ENCODE data around the gene RUVBL2.
A peak's percentile ranks its signal among the peaks of the same experiment; 100 is the strongest.

The RUVBL2 gene

GRCh38 chr19:49014123-49014869 is 20.6 kb downstream of the RUVBL2 start:
- Histone ChIP-seq H3K4me3 (ENCODE audit: low read depth, low read length) (no peak overlapping the region), H3K27ac (ENCODE audit: extremely low read depth, low read depth, low read length) (0 out of 2 replicates have a peak overlapping the region, but pooled peaks have one; percentile 16), H3K9me3 (ENCODE audit: control insufficient read depth, insufficient read depth, low read depth, low read length) (no peaks in the 10 kb centered on the region), H3K4me1 (ENCODE audit: control insufficient read depth, insufficient read depth, low read length) (peaks cover 5% of the 10 kb centered on the region), H3K36me3 (ENCODE audit: control insufficient read depth in 2 of 2, insufficient read depth in 1 of 2, low read length in 2 of 2) (peaks cover 19 to 67% of the 10 kb centered on the region in 2 experiments; a peak in 2 of 3 replicates)
- ChIA-PET CTCF (interaction anchor here (0.7 to 9.4 kb wide), 7 partner anchors 15 to 83 kb away, joined by 3 to 133 read pairs (median 4); partner anchors contain the start of gene CGB7), POLR2A (interaction anchor here (1.0 to 2.7 kb wide), 5 partner anchors 14 to 56 kb away, joined by 3 to 19 read pairs (median 4); partner anchors contain the start of genes GYS1 and RUVBL2)
- TF ChIP-seq ZNF48 (tag by site-specific recombination; IDR thresholded peaks at IDR 0.05) = no peak
- no peak for TF ChIP-seq ZBTB6 (tag by site-specific recombination; IDR thresholded peaks at IDR 0.05)
- no peak for TF ChIP-seq HOXC10 (CRISPR knock-in tag; IDR thresholded peaks at IDR 0.05)
- no peak for TF ChIP-seq ZNF18 (tag by site-specific recombination; IDR thresholded peaks at IDR 0.05)
- no peak for TF ChIP-seq ZNF660 (tag by site-specific recombination; IDR thresholded peaks at IDR 0.05)
- TF ChIP-seq ZBTB8A (tag by site-specific recombination; IDR thresholded peaks at IDR 0.05) = no peak
- peak; percentile 61 for TF ChIP-seq SP7 (tag by site-specific recombination; IDR thresholded peaks at IDR 0.05)
- TF ChIP-seq EGR2 (tag by site-specific recombination; IDR thresholded peaks at IDR 0.05; ENCODE audit: low read depth) = 0 out of 2 replicates have a peak, but pooled peaks have one; percentile 15
- TF ChIP-seq ZNF280D (tag by site-specific recombination; IDR thresholded peaks at IDR 0.05) = no peak
- TF ChIP-seq ZNF239 (tag by site-specific recombination; IDR thresholded peaks at IDR 0.05) = no peak
- TF ChIP-seq ZNF426 (tag by site-specific recombination; IDR thresholded peaks at IDR 0.05) = no peak
- TF ChIP-seq ZNF629 (tag by site-specific recombination; IDR thresholded peaks at IDR 0.05) = peak; percentile 82
- no peak for TF ChIP-seq ZNF341 (tag by site-specific recombination; IDR thresholded peaks at IDR 0.05; ENCODE audit: low read depth)
- no peak for TF ChIP-seq SP2 (tag by site-specific recombination; IDR thresholded peaks at IDR 0.05)
- 0 out of 2 replicates have a peak, but pooled peaks have one; percentile 10 for TF ChIP-seq KLF8 (tag by site-specific recombination; IDR thresholded peaks at IDR 0.05)
- TF ChIP-seq ZNF610 (tag by site-specific recombination; IDR thresholded peaks at IDR 0.05; ENCODE audit: borderline replicate concordance) = no peak
- no peak for TF ChIP-seq ZNF121 (tag by site-specific recombination; IDR thresholded peaks at IDR 0.05)
- TF ChIP-seq PRDM10 (tag by site-specific recombination; IDR thresholded peaks at IDR 0.05) = no peak
- TF ChIP-seq ZNF398 (tag by site-specific recombination; IDR thresholded peaks at IDR 0.05) = peak; percentile 39
- TF ChIP-seq MYNN (tag by site-specific recombination; IDR thresholded peaks at IDR 0.05; ENCODE audit: borderline replicate concordance) = no peak
- TF ChIP-seq ZNF654 (tag by site-specific recombination; IDR thresholded peaks at IDR 0.05; ENCODE audit: low read depth) = no peak
- TF ChIP-seq ZFHX2 (tag by site-specific recombination; conservative IDR thresholded peaks at IDR 0.05) = peak; percentile 69
- TF ChIP-seq ZBTB1 (tag by site-specific recombination; IDR thresholded peaks at IDR 0.05) = no peak
- TF ChIP-seq ZFP37 (tag by site-specific recombination; IDR thresholded peaks at IDR 0.05) = no peak
- no peak for TF ChIP-seq ZNF626 (tag by site-specific recombination; IDR thresholded peaks at IDR 0.05)
- no peak for TF ChIP-seq TRIM28 (IDR thresholded peaks at IDR 0.05; ENCODE audit: borderline replicate concordance, low read length)
- TF ChIP-seq ZSCAN30 (tag by site-specific recombination; IDR thresholded peaks at IDR 0.05) = no peak
